Brain microvascular endothelial cell (primary cell): Measurements from ENCODE around the gene APOBEC3B.

Experiments
- DNase-seq: peaks from one replicate; pipeline ENCODE4 v3.0.0-alpha.2; 2020
- H3K27ac ChIP-seq: fragments of 250-450 bp; sonication (Bioruptor Pico); 2 replicates; pipeline ENCODE4 v1.5.1; 2020; ENCODE audit warnings: mild to moderate bottlenecking, moderate library complexity
- H3K27me3 ChIP-seq: fragments of 250-450 bp; sonication (Bioruptor Pico); replicated peaks from 2 replicates; pipeline ENCODE4 v1.5.1; 2020; ENCODE audit warnings: mild to moderate bottlenecking
- H3K36me3 ChIP-seq: fragments of 250-450 bp; sonication (Bioruptor Pico); replicated peaks from 2 replicates; pipeline ENCODE4 v1.5.1; 2020; ENCODE audit warnings: mild to moderate bottlenecking
- H3K4me3 ChIP-seq: 2 replicates; pipeline ENCODE4 v1.5.1; 2011; ENCODE audit warnings: low read depth, mild to moderate bottlenecking, control low read depth, low read length, moderate library complexity
- in situ Hi-C: cut with HindIII; loops from 2 replicates; pipeline ENCODE4 v1.10.0; 2017; ENCODE audit warnings: low sequenced_read_pairs, low pct_ligation_motif_present
- TF ChIP-seq, protein P1 (sequence below): IDR thresholded peaks from 2 replicates; pipeline ENCODE4 v1.5.1; 2011; ENCODE audit warnings: low read depth, mild to moderate bottlenecking, moderate library complexity, low read length, control low read depth, inconsistent platforms; ENCODE audit errors: missing control alignments

Gene APOBEC3B

GRCh38 chr22:38937541-38937940 is 44.6 kb upstream of the APOBEC3B start:
- TF ChIP-seq, protein P1, sequence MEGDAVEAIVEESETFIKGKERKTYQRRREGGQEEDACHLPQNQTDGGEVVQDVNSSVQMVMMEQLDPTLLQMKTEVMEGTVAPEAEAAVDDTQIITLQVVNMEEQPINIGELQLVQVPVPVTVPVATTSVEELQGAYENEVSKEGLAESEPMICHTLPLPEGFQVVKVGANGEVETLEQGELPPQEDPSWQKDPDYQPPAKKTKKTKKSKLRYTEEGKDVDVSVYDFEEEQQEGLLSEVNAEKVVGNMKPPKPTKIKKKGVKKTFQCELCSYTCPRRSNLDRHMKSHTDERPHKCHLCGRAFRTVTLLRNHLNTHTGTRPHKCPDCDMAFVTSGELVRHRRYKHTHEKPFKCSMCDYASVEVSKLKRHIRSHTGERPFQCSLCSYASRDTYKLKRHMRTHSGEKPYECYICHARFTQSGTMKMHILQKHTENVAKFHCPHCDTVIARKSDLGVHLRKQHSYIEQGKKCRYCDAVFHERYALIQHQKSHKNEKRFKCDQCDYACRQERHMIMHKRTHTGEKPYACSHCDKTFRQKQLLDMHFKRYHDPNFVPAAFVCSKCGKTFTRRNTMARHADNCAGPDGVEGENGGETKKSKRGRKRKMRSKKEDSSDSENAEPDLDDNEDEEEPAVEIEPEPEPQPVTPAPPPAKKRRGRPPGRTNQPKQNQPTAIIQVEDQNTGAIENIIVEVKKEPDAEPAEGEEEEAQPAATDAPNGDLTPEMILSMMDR: no peak
- Histone ChIP-seq H3K27ac (no peak overlapping the region), H3K36me3 (no peaks in the 10 kb centered on the region), H3K4me3 (no peak overlapping the region), H3K27me3 (no peaks in the 10 kb centered on the region)
- no peak for DNase-seq
- in situ Hi-C loops: no loop called here

GRCh38 chr22:38938221-38938620 is 43.9 kb upstream of the APOBEC3B start:
- DNase-seq: no peak
- Histone ChIP-seq H3K4me3 (no peak overlapping the region), H3K27ac (no peak overlapping the region), H3K36me3 (no peaks in the 10 kb centered on the region), H3K27me3 (peaks cover 2% of the 10 kb centered on the region)
- TF ChIP-seq, protein P1: no peak
- in situ Hi-C loops: no loop called here

- DNase-seq: no peak
- in situ Hi-C loops: no loop called here
- Histone ChIP-seq H3K36me3 (no peaks in the 10 kb centered on the region), H3K4me3 (no peak overlapping the region), H3K27ac (no peak overlapping the region), H3K27me3 (peaks cover 6% of the 10 kb centered on the region)
- TF ChIP-seq, protein P1: no peak
Observed at GRCh38 chr22:38938925-38939324, 43.2 kb upstream of the APOBEC3B start.

DNA sequence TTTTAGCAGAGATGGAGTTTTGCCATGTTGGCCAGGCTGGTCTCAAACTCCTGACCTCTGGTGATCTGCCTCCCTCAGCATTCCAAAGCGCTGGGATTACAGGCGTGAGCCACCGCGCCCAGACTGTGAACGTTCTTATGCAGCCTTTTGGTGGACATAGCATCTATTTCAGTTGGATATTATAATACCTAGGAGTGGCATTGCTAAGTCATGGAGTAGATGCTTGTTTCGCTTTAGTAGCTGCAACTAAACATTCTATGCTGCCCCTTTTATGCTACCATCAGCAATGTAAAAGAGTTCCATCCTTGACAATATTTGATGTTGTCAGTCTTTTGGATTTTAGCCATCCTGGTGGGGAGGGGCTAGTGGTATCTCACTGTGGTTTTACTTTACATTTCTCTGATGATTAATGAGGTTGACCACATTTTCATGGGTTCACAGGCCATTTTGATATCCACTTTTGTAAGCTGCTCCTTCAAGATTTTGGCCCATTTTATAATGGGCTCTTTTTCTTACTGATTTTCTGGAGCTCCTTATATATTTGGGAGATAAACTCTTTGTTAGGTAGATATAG is 41.2 kb upstream of the APOBEC3B start:
- TF ChIP-seq, protein P1: no peak
- Histone ChIP-seq H3K36me3 (no peaks in the 10 kb centered on the region), H3K4me3 (no peak overlapping the region), H3K27me3 (peaks cover 14% of the 10 kb centered on the region), H3K27ac (no peak overlapping the region)
- in situ Hi-C loops: no loop called here
- no peak for DNase-seq

GRCh38 chr22:38941488-38941987 is 40.6 kb upstream of the APOBEC3B start:
- Histone ChIP-seq H3K36me3 (no peaks in the 10 kb centered on the region), H3K27ac (no peak overlapping the region), H3K4me3 (no peak overlapping the region), H3K27me3 (peaks cover 18% of the 10 kb centered on the region)
- in situ Hi-C loops: no loop called here
- TF ChIP-seq, protein P1: no peak
- DNase-seq: no peak

GRCh38 chr22:38942702-38943101 is 39.4 kb upstream of the APOBEC3B start:
- in situ Hi-C loops: no loop called here
- peaks cover 21% of the 10 kb centered on the region for H3K27me3 ChIP-seq
- no peaks in the 10 kb centered on the region for H3K36me3 ChIP-seq
- H3K4me3 ChIP-seq: no peak overlapping the region
- no peak overlapping the region for H3K27ac ChIP-seq
- no peak for DNase-seq
- TF ChIP-seq, protein P1: no peak
